HG02798 (cell line): ENCODE data around the gene HMBS.
A peak's percentile ranks its signal among the peaks of the same experiment; 100 is the strongest.
"Not testable (repeated sequence)": the region's sequence is repeated elsewhere in the genome, so short reads cannot be mapped to it uniquely, and the experiment has no call there.

Experiments used
- ATAC-seq: cut with Tn5 transposase; IDR thresholded peaks from one replicate; pipeline ENCODE4 v1.9.1; 2021; ENCODE audit warnings: mild to moderate bottlenecking; ENCODE audit not compliant: unreplicated experiment, poor library complexity

HMBS gene

GRCh38 chr11:119100246-119100970 lies 15.7 kb downstream of the HMBS start:
- no peak for ATAC-seq

- ATAC-seq: peak; percentile 17
Measured at GRCh38 chr11:119100994-119101758, 16.5 kb downstream of the HMBS start.

- peak; percentile 82 for ATAC-seq
Measured at GRCh38 chr11:119101759-119102423, 17.2 kb downstream of the HMBS start, which contains the start of gene DPAGT1. Gene DPAGT1, minus strand, starts transcription at chr11:119101853. Its CDS starts 198 bp downstream, at chr11:119101655.

GRCh38 chr11:119103161-119103664 lies 18.5 kb downstream of the HMBS start:
- ATAC-seq: not testable (repeated sequence)

- ATAC-seq: no peak
Measured at GRCh38 chr11:119103793-119104192, 19.1 kb downstream of the HMBS start.

- ATAC-seq: peak; percentile 86
Measured at GRCh38 chr11:119106564-119107537, 22.2 kb downstream of the HMBS start, which contains the start of gene C2CD2L. Gene C2CD2L, plus strand, starts transcription at chr11:119107344. Its CDS starts 398 bp downstream, at chr11:119107742.

GRCh38 chr11:119107538-119108145 lies 23.0 kb downstream of the HMBS start:
- peak; percentile 25 for ATAC-seq

- no peak for ATAC-seq
Measured at GRCh38 chr11:119108146-119108856, 23.6 kb downstream of the HMBS start.

GRCh38 chr11:119108857-119109221 lies 24.2 kb downstream of the HMBS start:
- ATAC-seq: no peak

GRCh38 chr11:119109843-119110242 lies 25.2 kb downstream of the HMBS start:
- no peak for ATAC-seq

- ATAC-seq: no peak
Measured at GRCh38 chr11:119110439-119110838, 25.8 kb downstream of the HMBS start.

GRCh38 chr11:119111361-119111925 lies 26.8 kb downstream of the HMBS start:
- ATAC-seq: no peak

- ATAC-seq: no peak
Measured at GRCh38 chr11:119112314-119113020, 27.8 kb downstream of the HMBS start.

- ATAC-seq: no peak
Measured at GRCh38 chr11:119113716-119114115, 29.0 kb downstream of the HMBS start.

GRCh38 chr11:119114351-119114750 lies 29.7 kb downstream of the HMBS start:
- ATAC-seq: no peak

- ATAC-seq: no peak
Measured at GRCh38 chr11:119115484-119116234, 31.0 kb downstream of the HMBS start.

- no peak for ATAC-seq
Measured at GRCh38 chr11:119116235-119116594, 31.5 kb downstream of the HMBS start.
